MM.1S (cell line): ENCODE measurements around the gene PDE10A.

ENCODE experiments used
- DNase-seq: peaks from one replicate; pipeline ENCODE4 v3.0.0-alpha.2; 2015
- H2AFZ ChIP-seq: fragments of 300-600 bp; sonication (generic); 2 replicates; pipeline ENCODE4 v1.6.0; 2016; ENCODE audit warnings: antibody characterized with exemption, low read length
- H3F3A ChIP-seq: fragments of 300-600 bp; sonication (generic); 2 replicates; pipeline ENCODE4 v1.6.1; 2016; ENCODE audit warnings: mild to moderate bottlenecking, antibody characterized with exemption, low read length, moderate library complexity, mixed read lengths; ENCODE audit not compliant: insufficient read depth
- H3K27ac ChIP-seq: fragments of 300-600 bp; sonication (generic); 2 replicates; pipeline ENCODE4 v1.5.1; 2016; ENCODE audit warnings: mild to moderate bottlenecking, low read length
- H3K27me3 ChIP-seq: fragments of 300-600 bp; sonication (generic); replicated peaks from 2 replicates; pipeline ENCODE4 v1.6.0; 2016; ENCODE audit warnings: low read length; ENCODE audit not compliant: insufficient read depth
- H3K36me3 ChIP-seq: fragments of 300-600 bp; sonication (generic); replicated peaks from 2 replicates; pipeline ENCODE4 v1.6.1; 2016; ENCODE audit warnings: mild to moderate bottlenecking, low read length, mixed read lengths; ENCODE audit not compliant: insufficient read depth
- H3K4me1 ChIP-seq: fragments of 300-600 bp; sonication (generic); 2 replicates; pipeline ENCODE4 v1.6.1; 2016; ENCODE audit warnings: low read length, mixed read lengths
- H3K4me2 ChIP-seq: fragments of 300-600 bp; sonication (generic); 2 replicates; pipeline ENCODE4 v1.6.0; 2016; ENCODE audit warnings: low read depth, low read length
- H3K4me3 ChIP-seq: fragments of 300-600 bp; sonication (generic); 2 replicates; pipeline ENCODE4 v1.5.1; 2016; ENCODE audit warnings: low read length, mixed read lengths
- H3K79me2 ChIP-seq: fragments of 300-600 bp; sonication (generic); 2 replicates; pipeline ENCODE4 v1.6.1; 2016; ENCODE audit warnings: mixed run types, low read length, mixed read lengths
- H3K9ac ChIP-seq: fragments of 300-600 bp; sonication (generic); 2 replicates; pipeline ENCODE4 v1.6.1; 2016; ENCODE audit warnings: low read length, mixed read lengths
- H3K9me2 ChIP-seq: fragments of 300-600 bp; sonication (generic); replicated peaks from 2 replicates; pipeline ENCODE4 v1.6.1; 2016; ENCODE audit warnings: mild to moderate bottlenecking, low read length, mixed read lengths; ENCODE audit not compliant: insufficient read depth
- H3K9me3 ChIP-seq: fragments of 300-600 bp; sonication (generic); replicated peaks from 2 replicates; pipeline ENCODE4 v1.6.1; 2016; ENCODE audit warnings: mild to moderate bottlenecking, low read length, mixed read lengths; ENCODE audit not compliant: insufficient read depth
- H4K20me1 ChIP-seq: fragments of 300-600 bp; sonication (generic); 2 replicates; pipeline ENCODE4 v1.6.1; 2016; ENCODE audit warnings: mild to moderate bottlenecking, low read length, moderate library complexity, mixed read lengths; ENCODE audit not compliant: insufficient read depth
- EZH2 ChIP-seq: fragments of 300-600 bp; sonication (generic); optimal IDR thresholded peaks from 2 replicates; pipeline ENCODE3; 2017; ENCODE audit warnings: low read depth, mild to moderate bottlenecking, antibody characterized with exemption, low read length, mixed read lengths
- EZH2phosphoT487 ChIP-seq: fragments of 300-600 bp; sonication (generic); IDR thresholded peaks from 2 replicates; pipeline ENCODE4 v1.6.1; 2018; ENCODE audit warnings: antibody characterized with exemption, low read length
- TF ChIP-seq, protein P1 (sequence below): fragments of 300-600 bp; sonication (generic); IDR thresholded peaks from 2 replicates; pipeline ENCODE4 v1.5.1; 2016; ENCODE audit warnings: antibody characterized with exemption, low read length, mixed read lengths

Gene PDE10A

GRCh38 chr6:165439928-165440554 lies 223.0 kb downstream of the PDE10A start:
- no peaks in the 10 kb centered on the region for H3K36me3 ChIP-seq
- no peak for TF ChIP-seq EZH2
- TF ChIP-seq, protein P1, sequence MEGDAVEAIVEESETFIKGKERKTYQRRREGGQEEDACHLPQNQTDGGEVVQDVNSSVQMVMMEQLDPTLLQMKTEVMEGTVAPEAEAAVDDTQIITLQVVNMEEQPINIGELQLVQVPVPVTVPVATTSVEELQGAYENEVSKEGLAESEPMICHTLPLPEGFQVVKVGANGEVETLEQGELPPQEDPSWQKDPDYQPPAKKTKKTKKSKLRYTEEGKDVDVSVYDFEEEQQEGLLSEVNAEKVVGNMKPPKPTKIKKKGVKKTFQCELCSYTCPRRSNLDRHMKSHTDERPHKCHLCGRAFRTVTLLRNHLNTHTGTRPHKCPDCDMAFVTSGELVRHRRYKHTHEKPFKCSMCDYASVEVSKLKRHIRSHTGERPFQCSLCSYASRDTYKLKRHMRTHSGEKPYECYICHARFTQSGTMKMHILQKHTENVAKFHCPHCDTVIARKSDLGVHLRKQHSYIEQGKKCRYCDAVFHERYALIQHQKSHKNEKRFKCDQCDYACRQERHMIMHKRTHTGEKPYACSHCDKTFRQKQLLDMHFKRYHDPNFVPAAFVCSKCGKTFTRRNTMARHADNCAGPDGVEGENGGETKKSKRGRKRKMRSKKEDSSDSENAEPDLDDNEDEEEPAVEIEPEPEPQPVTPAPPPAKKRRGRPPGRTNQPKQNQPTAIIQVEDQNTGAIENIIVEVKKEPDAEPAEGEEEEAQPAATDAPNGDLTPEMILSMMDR, result peak; percentile 45
- H3K9me2 ChIP-seq, result no peaks in the 10 kb centered on the region
- no peak overlapping the region for H3K4me3 ChIP-seq
- no peak overlapping the region for H3K9ac ChIP-seq
- H3K4me1 ChIP-seq, result no peaks in the 10 kb centered on the region
- no peak overlapping the region for H3K27ac ChIP-seq
- H3K9me3 ChIP-seq, result no peaks in the 10 kb centered on the region
- H2AFZ ChIP-seq, result no peak overlapping the region
- no peaks in the 10 kb centered on the region for H3K79me2 ChIP-seq
- no peaks in the 10 kb centered on the region for H3K27me3 ChIP-seq
- peak; percentile 19 for DNase-seq
- H3F3A ChIP-seq, result no peaks in the 10 kb centered on the region
- no peak overlapping the region for H3K4me2 ChIP-seq
- no peaks in the 10 kb centered on the region for H4K20me1 ChIP-seq

GRCh38 chr6:165426892-165427291 lies 236.1 kb downstream of the PDE10A start:
- Histone ChIP-seq H3F3A (no peaks in the 10 kb centered on the region), H3K4me3 (no peak overlapping the region), H3K9me3 (no peaks in the 10 kb centered on the region), H3K9ac (no peak overlapping the region), H3K79me2 (no peaks in the 10 kb centered on the region), H3K36me3 (no peaks in the 10 kb centered on the region), H4K20me1 (no peaks in the 10 kb centered on the region), H3K27me3 (no peaks in the 10 kb centered on the region), H3K4me2 (no peak overlapping the region), H3K27ac (no peak overlapping the region), H2AFZ (no peak overlapping the region), H3K9me2 (no peaks in the 10 kb centered on the region), H3K4me1 (no peaks in the 10 kb centered on the region)
- no peak for TF ChIP-seq EZH2
- no peak for TF ChIP-seq EZH2phosphoT487
- TF ChIP-seq, protein P1, result no peak
- DNase-seq, result no peak

- H3K79me2 ChIP-seq, result no peaks in the 10 kb centered on the region
- H2AFZ ChIP-seq, result no peak overlapping the region
- H3K27ac ChIP-seq, result no peak overlapping the region
- no peaks in the 10 kb centered on the region for H3K9me2 ChIP-seq
- DNase-seq, result no peak
- H3K9me3 ChIP-seq, result no peaks in the 10 kb centered on the region
- TF ChIP-seq EZH2 (no peak), EZH2phosphoT487 (no peak)
- TF ChIP-seq, protein P1, result no peak
- H3K27me3 ChIP-seq, result no peaks in the 10 kb centered on the region
- no peak overlapping the region for H3K9ac ChIP-seq
- no peaks in the 10 kb centered on the region for H4K20me1 ChIP-seq
- no peak overlapping the region for H3K4me3 ChIP-seq
- no peaks in the 10 kb centered on the region for H3K4me1 ChIP-seq
- no peaks in the 10 kb centered on the region for H3F3A ChIP-seq
- H3K36me3 ChIP-seq, result no peaks in the 10 kb centered on the region
- H3K4me2 ChIP-seq, result no peak overlapping the region
Observed at GRCh38 chr6:165422192-165422591, 240.8 kb downstream of the PDE10A start.
